GM10266 (cell line): ENCODE data around the gene PRKN.

Experiments used
- DNase-seq: peaks from one replicate; pipeline ENCODE4 v3.0.0; 2012; ENCODE audit errors: extremely low spot score
- TF ChIP-seq, protein P1 (sequence below): IDR thresholded peaks from 2 replicates; pipeline ENCODE4 v1.5.1; 2012; ENCODE audit warnings: mild to moderate bottlenecking, low read depth; ENCODE audit not compliant: control insufficient read depth, insufficient read depth; ENCODE audit errors: missing control alignments

The PRKN gene

DNA sequence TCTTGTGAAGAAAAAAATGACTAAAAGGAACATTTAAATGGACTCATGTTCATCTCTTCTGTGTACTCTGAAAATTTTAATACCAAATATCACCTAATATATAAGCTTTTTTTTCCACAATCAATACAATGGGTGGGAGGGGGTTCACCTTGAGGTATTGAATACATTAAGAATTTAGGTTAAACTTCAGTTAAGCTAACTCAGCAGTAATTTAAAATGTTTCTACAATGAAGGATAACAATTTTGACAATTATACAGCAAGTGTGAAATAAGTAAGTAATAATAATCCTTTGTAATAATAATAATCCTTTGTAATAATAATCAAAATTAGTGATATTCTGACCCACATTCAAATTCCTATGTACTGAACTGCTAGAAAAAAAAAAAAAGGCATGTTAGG is 136.0 kb downstream of the PRKN start:
- TF ChIP-seq, protein P1, sequence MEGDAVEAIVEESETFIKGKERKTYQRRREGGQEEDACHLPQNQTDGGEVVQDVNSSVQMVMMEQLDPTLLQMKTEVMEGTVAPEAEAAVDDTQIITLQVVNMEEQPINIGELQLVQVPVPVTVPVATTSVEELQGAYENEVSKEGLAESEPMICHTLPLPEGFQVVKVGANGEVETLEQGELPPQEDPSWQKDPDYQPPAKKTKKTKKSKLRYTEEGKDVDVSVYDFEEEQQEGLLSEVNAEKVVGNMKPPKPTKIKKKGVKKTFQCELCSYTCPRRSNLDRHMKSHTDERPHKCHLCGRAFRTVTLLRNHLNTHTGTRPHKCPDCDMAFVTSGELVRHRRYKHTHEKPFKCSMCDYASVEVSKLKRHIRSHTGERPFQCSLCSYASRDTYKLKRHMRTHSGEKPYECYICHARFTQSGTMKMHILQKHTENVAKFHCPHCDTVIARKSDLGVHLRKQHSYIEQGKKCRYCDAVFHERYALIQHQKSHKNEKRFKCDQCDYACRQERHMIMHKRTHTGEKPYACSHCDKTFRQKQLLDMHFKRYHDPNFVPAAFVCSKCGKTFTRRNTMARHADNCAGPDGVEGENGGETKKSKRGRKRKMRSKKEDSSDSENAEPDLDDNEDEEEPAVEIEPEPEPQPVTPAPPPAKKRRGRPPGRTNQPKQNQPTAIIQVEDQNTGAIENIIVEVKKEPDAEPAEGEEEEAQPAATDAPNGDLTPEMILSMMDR = no peak
- DNase-seq = no peak

DNA sequence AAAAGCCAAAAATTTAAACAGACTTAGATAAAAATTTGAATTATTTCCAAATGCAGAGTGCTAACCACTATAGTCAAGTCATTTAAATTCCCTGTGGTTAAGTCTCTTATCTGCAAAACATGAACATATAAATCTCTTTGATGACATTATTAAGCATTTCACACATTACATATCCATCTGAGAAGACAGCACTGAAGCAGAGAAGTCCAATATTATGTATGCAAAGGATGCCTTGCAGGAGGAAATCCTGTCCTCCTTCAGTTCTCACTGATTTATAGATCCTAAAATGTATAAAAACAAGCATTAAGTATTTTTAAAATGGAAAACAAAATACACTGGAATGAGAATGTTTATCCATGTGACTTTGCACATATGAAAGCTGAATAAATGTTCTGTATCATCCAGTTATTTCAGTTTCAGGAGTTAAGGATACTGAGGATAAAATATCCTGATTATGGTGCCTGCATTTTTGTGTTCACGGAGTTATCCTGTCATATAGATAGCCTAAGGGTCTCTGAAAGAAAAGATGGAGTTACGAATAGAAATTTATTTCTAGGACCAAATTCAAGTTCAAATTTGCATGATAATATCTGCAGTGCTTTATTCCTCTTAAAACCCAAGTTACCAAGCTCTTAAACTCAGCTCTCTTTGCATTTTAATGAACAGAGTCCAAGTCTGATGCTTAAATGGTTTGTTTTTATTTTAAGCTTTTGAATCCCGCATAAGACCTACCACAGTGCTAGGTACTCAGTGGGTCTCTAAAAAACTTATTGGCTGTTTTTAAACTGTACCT is 145.4 kb downstream of the PRKN start:
- TF ChIP-seq, protein P1 = no peak
- no peak for DNase-seq

DNA sequence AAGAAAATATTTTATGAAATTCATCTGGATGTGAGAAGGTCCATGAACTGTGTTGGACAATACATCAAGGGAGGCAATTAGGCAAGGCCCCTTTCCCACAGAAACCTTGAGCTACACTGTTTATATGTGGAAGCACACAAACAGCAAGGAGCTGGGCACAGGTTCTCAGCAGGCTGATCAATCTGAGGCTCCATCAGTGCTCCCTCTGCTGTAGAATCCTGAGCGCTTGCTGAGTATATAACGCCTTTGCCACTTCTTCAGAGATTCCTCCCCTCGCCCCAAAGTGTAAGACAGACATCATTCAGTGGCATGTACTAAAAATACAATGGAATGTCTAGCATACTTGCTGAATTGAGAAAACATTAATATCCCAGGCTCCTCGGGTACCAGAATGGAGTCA is 146.9 kb downstream of the PRKN start:
- TF ChIP-seq, protein P1 = no peak
- no peak for DNase-seq

DNA sequence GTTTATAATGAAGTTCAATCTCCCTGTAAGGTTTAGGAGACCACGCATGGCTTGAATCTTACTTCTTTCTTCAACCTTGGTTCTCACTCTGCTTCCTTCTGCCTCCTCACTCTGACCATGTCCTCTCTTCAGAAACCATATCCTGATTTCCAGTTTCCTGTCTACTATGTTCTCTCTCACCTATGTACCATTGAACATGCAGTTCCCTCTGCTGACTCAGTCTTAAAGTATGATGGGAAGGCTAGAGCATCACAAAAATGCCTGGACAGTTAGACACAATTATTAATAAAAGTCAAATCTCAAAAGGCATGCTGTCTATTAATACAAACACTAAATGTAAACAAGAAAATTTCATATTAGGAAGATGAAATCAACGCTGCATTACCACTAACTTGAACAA is 151.6 kb downstream of the PRKN start:
- no peak for DNase-seq
- TF ChIP-seq, protein P1 = no peak

DNA sequence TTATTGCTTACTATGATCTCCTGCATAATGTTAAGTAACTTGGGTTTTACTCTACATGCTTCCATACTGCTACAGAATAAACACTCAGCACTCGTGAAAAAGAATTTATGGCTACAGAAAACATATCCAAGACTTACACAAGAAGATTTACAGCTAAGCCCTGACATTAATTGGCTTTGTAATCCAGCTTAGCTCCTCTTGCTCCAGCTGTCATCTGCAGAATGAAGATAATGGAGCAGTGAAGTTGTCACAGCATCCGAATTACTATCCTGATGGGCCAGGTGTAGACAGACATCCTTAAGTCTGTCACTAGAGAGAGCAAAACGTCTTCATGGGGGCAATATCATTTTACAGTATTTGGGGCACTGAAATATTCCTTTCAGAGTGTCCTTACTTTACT is 155.3 kb downstream of the PRKN start:
- DNase-seq = no peak
- TF ChIP-seq, protein P1 = no peak

DNA sequence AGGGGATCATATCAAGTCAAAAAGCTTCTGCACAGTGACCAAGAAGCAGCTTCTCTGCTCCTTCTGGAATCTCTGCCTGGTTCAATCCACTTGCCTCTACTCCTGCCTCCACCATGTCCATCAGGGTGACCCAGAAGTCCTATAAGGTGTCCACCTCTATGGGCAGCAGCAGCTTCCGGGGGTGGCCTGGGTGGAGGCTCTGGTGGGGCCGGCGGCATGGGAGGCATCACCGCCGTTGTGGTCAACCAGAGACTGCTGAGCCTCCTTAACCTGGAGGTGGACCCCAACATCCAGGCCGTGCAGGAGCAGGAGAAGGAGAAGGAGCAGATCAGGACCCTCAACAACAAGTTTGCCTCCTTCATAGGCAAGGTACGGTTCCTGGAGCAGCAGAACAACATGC is 159.3 kb downstream of the PRKN start:
- TF ChIP-seq, protein P1 = no peak
- DNase-seq = no peak

DNA sequence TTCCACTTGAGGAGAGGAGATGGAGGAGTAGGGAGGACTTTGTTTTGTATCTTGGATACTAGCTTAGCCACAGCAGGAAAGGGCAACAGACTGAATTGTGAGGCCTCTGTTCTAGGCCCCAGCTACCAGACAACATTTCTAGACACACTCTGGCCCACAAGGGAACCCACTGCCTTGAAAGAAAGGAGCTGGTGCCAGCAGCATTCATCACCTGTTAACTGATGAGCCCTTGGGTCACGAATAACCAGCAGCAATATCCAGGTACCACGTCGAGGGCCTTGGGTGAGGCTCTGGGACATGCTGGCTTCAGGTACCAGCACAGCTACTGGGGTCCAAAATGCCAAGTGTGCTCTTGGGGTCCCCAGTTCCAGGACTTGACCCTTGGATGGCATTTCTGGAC is 165.5 kb downstream of the PRKN start:
- TF ChIP-seq, protein P1 = no peak
- no peak for DNase-seq
